HEK293 (cell line): ENCODE results near the gene TMEM271.
"Not testable (repeated sequence)": the region's sequence is repeated elsewhere in the genome, so short reads cannot be mapped to it uniquely, and the experiment has no call there.

Experiments used
- CTCF ChIA-PET: fragments of 350-600 bp; formaldehyde crosslinking; extraction: SDS; loops from one replicate; lab custom pipeline; 2021; ENCODE audit warnings: antibody characterized with exemption; lab: Yijun Ruan, JAX
- POLR2A ChIA-PET: fragments of 300-600 bp; formaldehyde crosslinking; extraction: SDS; loops from one replicate; lab custom pipeline; 2020; ENCODE audit warnings: antibody characterized with exemption, inconsistent platforms; lab: Yijun Ruan, JAX
- H3K27ac ChIP-seq: fragments of 200-500 bp; sonication (Bioruptor generic); 2 replicates; pipeline ENCODE4 v1.5.1; 2014; ENCODE audit warnings: low read depth, low read length, control low read depth, inconsistent platforms; ENCODE audit errors: extremely low read depth
- H3K36me3 ChIP-seq, 2 experiments: fragments of 200-500 bp in 1 of 2; sonication (Bioruptor generic) in 1 of 2; 1 replicate in 1 of 2; 2 replicates in 1 of 2; pipeline ENCODE4 v1.5.1; 2014 to 2017; ENCODE audit warnings: inconsistent platforms in 2 of 2, low read length in 2 of 2; ENCODE audit not compliant: control insufficient read depth in 2 of 2, insufficient read depth in 1 of 2
- H3K4me1 ChIP-seq: fragments of 200-500 bp; sonication (Bioruptor generic); 2 replicates; pipeline ENCODE4 v1.5.1; 2014; ENCODE audit warnings: mild to moderate bottlenecking, low read length, inconsistent platforms; ENCODE audit not compliant: control insufficient read depth, insufficient read depth
- H3K4me3 ChIP-seq: 2 replicates; pipeline ENCODE4 v1.5.1; 2011; ENCODE audit warnings: low read depth, mild to moderate bottlenecking, control low read depth, low read length, moderate library complexity
- H3K9me3 ChIP-seq: fragments of 200-500 bp; sonication (Bioruptor generic); 2 replicates; pipeline ENCODE4 v1.5.1; 2014; ENCODE audit warnings: low read depth, low read length, inconsistent platforms; ENCODE audit not compliant: control insufficient read depth, insufficient read depth
- GLIS1 ChIP-seq: fragments of 450-650 bp; formaldehyde crosslinking; IDR thresholded peaks from 2 replicates; pipeline ENCODE4 v1.5.1; 2016; ENCODE audit warnings: missing biosample characterization, missing genetic modification characterization
- HOXC10 ChIP-seq: sonication (generic); formaldehyde crosslinking; IDR thresholded peaks from 2 replicates; pipeline ENCODE4 v1.8.1; 2023; ENCODE audit warnings: mild to moderate bottlenecking, missing genetic modification reagents
- KLF9 ChIP-seq: fragments of 450-650 bp; formaldehyde crosslinking; IDR thresholded peaks from 2 replicates; pipeline ENCODE4 v1.5.1; 2016; ENCODE audit warnings: missing biosample characterization, missing genetic modification characterization, low read depth
- SALL2 ChIP-seq: fragments of 450-650 bp; formaldehyde crosslinking; IDR thresholded peaks from 2 replicates; pipeline ENCODE4 v1.5.0; 2017; ENCODE audit warnings: missing biosample characterization, mild to moderate bottlenecking, missing genetic modification characterization, borderline replicate concordance
- ZBTB21 ChIP-seq: fragments of 450-650 bp; formaldehyde crosslinking; IDR thresholded peaks from 2 replicates; pipeline ENCODE4 v1.5.1; 2017; ENCODE audit warnings: missing biosample characterization, missing genetic modification characterization
- ZBTB44 ChIP-seq: fragments of 450-650 bp; IDR thresholded peaks from 2 replicates; pipeline ENCODE4 v1.5.1; 2018; ENCODE audit warnings: missing biosample characterization, mild to moderate bottlenecking, missing genetic modification characterization
- ZFP69B ChIP-seq: fragments of 450-650 bp; formaldehyde crosslinking; IDR thresholded peaks from 2 replicates; pipeline ENCODE4 v1.5.1; 2016; ENCODE audit warnings: missing biosample characterization, missing genetic modification characterization
- ZNF211 ChIP-seq: fragments of 450-650 bp; formaldehyde crosslinking; IDR thresholded peaks from 2 replicates; pipeline ENCODE4 v1.5.1; 2016; ENCODE audit warnings: low read depth, missing biosample characterization, missing genetic modification characterization
- ZNF513 ChIP-seq: fragments of 450-650 bp; IDR thresholded peaks from 2 replicates; pipeline ENCODE4 v1.5.1; 2018; ENCODE audit warnings: missing biosample characterization, missing genetic modification characterization
- ZNF529 ChIP-seq: fragments of 450-650 bp; formaldehyde crosslinking; IDR thresholded peaks from 2 replicates; pipeline ENCODE4 v1.5.1; 2017; ENCODE audit warnings: missing genetic modification characterization, missing biosample characterization; ENCODE audit not compliant: insufficient replicate concordance
- ZNF600 ChIP-seq: fragments of 450-650 bp; formaldehyde crosslinking; IDR thresholded peaks from 2 replicates; pipeline ENCODE4 v1.5.1; 2016; ENCODE audit warnings: missing biosample characterization, missing genetic modification characterization
- ZNF645 ChIP-seq: fragments of 450-650 bp; formaldehyde crosslinking; IDR thresholded peaks from 2 replicates; pipeline ENCODE4; 2016; ENCODE audit warnings: missing biosample characterization, missing genetic modification characterization
- ZNF654 ChIP-seq: fragments of 450-650 bp; formaldehyde crosslinking; IDR thresholded peaks from 2 replicates; pipeline ENCODE4 v1.5.1; 2016; ENCODE audit warnings: low read depth, missing biosample characterization, missing genetic modification characterization
- ZSCAN16 ChIP-seq: fragments of 450-650 bp; formaldehyde crosslinking; IDR thresholded peaks from 2 replicates; pipeline ENCODE4 v1.5.1; 2016; ENCODE audit warnings: missing biosample characterization, missing genetic modification characterization
- ZSCAN30 ChIP-seq: fragments of 450-650 bp; IDR thresholded peaks from 2 replicates; pipeline ENCODE4 v1.5.1; 2018; ENCODE audit warnings: missing biosample characterization, mild to moderate bottlenecking, missing genetic modification characterization, moderate library complexity

Gene TMEM271

GRCh38 chr4:566035-566434 lies 10.1 kb downstream of the TMEM271 start (continued):
- no peak for TF ChIP-seq ZSCAN16 (tag by site-specific recombination)

GRCh38 chr4:565614-566013 lies 10.5 kb downstream of the TMEM271 start:
- H3K4me1 ChIP-seq, H3K9me3 ChIP-seq, H3K27ac ChIP-seq, H3K4me3 ChIP-seq, CTCF ChIA-PET, POLR2A ChIA-PET, H3K36me3 ChIP-seq: not testable (repeated sequence)
- TF ChIP-seq ZNF600 (tag by site-specific recombination), result peak; percentile 88
- TF ChIP-seq ZSCAN30 (tag by site-specific recombination), result peak; percentile 86

- CTCF ChIA-PET, H3K4me3 ChIP-seq, H3K4me1 ChIP-seq, H3K27ac ChIP-seq, H3K36me3 ChIP-seq, POLR2A ChIA-PET, H3K9me3 ChIP-seq: not testable (repeated sequence)
- TF ChIP-seq ZNF600 (tag by site-specific recombination) (peak; percentile 80), ZSCAN30 (tag by site-specific recombination) (peak; percentile 75)
Measured at GRCh38 chr4:562458-562857, 13.6 kb downstream of the TMEM271 start.

GRCh38 chr4:561426-561825 lies 14.7 kb downstream of the TMEM271 start:
- Histone ChIP-seq H3K9me3 (no peaks in the 10 kb centered on the region), H3K27ac (no peak overlapping the region), H3K4me3 (no peak overlapping the region), H3K4me1 (no peaks in the 10 kb centered on the region), H3K36me3 (no peaks in the 10 kb centered on the region)
- POLR2A ChIA-PET, result interaction anchor here (0.6 kb wide), 1 partner anchor 287 kb away, joined by 4 read pairs; no protein-coding TSS in a partner anchor
- no peak for TF ChIP-seq SALL2 (tag by site-specific recombination)
- no peak for TF ChIP-seq ZNF654 (tag by site-specific recombination)
- no peak for TF ChIP-seq ZNF529 (tag by site-specific recombination)
- TF ChIP-seq KLF9, result no peak
- no peak for TF ChIP-seq ZNF645 (tag by site-specific recombination)
- TF ChIP-seq ZBTB21 (tag by site-specific recombination), result no peak
- no peak for TF ChIP-seq ZFP69B
- TF ChIP-seq ZNF211 (tag by site-specific recombination), result no peak
- no peak for TF ChIP-seq ZNF513
- CTCF ChIA-PET, result no interaction called here

- H3K9me3 ChIP-seq, result no peaks in the 10 kb centered on the region
Measured at GRCh38 chr4:560731-561291, 15.3 kb downstream of the TMEM271 start.

More at GRCh38 chr4:560731-561291, 15.3 kb downstream of the TMEM271 start:
- ChIA-PET CTCF (no interaction called here), POLR2A (interaction anchor here (0.6 kb wide), 1 partner anchor 288 kb away, joined by 4 read pairs; no protein-coding TSS in a partner anchor)
- TF ChIP-seq HOXC10 (no peak), GLIS1 (tag by site-specific recombination) (peak; percentile 69), ZBTB44 (tag by site-specific recombination) (no peak)
- Histone ChIP-seq H3K36me3 (no peaks in the 10 kb centered on the region), H3K4me1 (no peaks in the 10 kb centered on the region), H3K4me3 (no peak overlapping the region), H3K27ac (no peak overlapping the region)
